OCI-LY7 (cell line): ENCODE data around the gene ZEB1.

ENCODE experiments used
- CTCF ChIP-seq: fragments of 200-600 bp; sonication (generic); conservative IDR thresholded peaks from 2 replicates; pipeline ENCODE4 v1.5.1; 2014; ENCODE audit warnings: mild to moderate bottlenecking, antibody characterized with exemption, low read length, moderate library complexity, mixed read lengths
- EZH2phosphoT487 ChIP-seq: fragments of 200-600 bp; sonication (generic); IDR thresholded peaks from 2 replicates; pipeline ENCODE4 v1.6.1; 2018; ENCODE audit warnings: low read depth, borderline replicate concordance, mild to moderate bottlenecking, mixed run types, antibody characterized with exemption, low read length, moderate library complexity, mixed read lengths

DNA sequence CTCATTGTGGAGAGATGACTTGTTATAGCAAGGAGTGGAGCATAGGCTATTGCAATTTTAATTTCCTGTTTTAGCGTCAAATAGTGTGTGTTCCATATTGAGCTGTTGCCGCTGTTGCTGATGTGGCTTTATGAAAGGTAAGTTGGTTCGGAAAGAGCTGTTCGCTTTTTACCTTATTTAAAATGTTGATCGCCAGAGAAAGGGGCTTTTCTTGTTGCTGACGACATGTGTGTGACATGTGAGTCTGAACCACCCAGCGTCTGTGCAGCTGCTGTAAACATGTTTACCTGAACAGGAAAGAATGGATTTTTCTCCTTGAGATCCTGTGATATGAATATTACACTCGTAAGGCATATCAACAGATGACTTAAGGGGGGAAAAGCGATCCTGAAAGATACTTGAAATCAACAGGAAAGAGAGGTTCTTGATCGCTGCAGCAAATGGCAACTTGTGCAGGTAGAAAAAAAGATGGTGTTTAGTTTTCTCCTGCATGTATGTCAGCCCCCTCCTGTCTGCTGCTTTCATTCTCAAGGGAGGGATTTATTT lies 2.5 kb downstream of the ZEB1 start:
- TF ChIP-seq CTCF = no peak
- no peak for TF ChIP-seq EZH2phosphoT487
